ENCODE measurements around the gene CLDN34.

The CLDN34 gene

GRCh38 chrX:9983441-9983840, 16.3 kb downstream of the CLDN34 start:
- FAIRE-seq: no peak

GRCh38 chrX:9983846-9984245, 16.7 kb downstream of the CLDN34 start:
- no peak for FAIRE-seq

- FAIRE-seq: peak; percentile 82
Observed at GRCh38 chrX:9988762-9989161, 21.6 kb downstream of the CLDN34 start.

GRCh38 chrX:9992061-9992460, 24.9 kb downstream of the CLDN34 start:
- no peak for FAIRE-seq

DNA sequence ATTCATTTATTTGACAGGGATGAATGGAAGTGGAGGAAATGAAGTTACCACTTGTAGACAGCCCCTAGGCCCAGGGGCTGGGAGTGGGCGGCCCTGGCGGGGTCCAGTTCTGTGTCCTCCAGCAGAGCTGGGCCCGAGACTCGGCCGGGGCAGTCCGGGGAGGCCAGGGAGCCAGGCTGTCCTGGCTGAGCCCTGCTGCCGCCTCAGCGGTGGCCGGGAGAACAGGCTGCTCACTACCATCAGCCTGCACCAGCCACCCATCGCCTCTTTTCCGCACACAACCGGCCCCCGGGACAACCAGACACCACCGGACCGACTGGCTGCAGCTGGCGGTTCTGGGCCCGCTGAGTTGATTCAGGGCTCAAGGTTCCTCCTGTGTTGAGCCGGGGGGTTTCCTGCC, 25.6 kb downstream of the CLDN34 start:
- no peak for FAIRE-seq

- peak; percentile 27 for FAIRE-seq
Observed at GRCh38 chrX:9995855-9996339, 28.7 kb downstream of the CLDN34 start.

- FAIRE-seq: no peak
Observed at GRCh38 chrX:9997041-9997440, 29.9 kb downstream of the CLDN34 start.

DNA sequence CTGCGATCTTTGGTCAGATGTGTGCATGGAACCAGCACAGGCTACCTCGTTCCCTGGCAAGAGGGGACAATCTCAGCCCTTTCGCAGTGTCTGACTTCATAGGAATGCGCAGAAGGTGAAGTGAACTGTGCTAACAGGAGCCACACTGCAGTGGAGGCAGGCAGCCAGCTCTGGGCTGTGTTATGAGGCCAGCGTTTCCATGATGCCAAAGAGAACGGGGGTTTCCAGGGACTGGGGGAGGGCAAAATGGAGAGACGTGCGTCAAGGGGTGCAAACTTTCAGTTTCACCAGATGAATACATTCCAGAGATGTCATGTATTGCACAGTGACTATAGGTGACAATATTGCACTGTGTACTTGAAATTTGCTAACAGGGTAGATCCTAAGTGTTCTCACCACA, 30.4 kb downstream of the CLDN34 start:
- FAIRE-seq: no peak

GRCh38 chrX:10001496-10001895, 34.3 kb downstream of the CLDN34 start:
- FAIRE-seq: no peak

DNA sequence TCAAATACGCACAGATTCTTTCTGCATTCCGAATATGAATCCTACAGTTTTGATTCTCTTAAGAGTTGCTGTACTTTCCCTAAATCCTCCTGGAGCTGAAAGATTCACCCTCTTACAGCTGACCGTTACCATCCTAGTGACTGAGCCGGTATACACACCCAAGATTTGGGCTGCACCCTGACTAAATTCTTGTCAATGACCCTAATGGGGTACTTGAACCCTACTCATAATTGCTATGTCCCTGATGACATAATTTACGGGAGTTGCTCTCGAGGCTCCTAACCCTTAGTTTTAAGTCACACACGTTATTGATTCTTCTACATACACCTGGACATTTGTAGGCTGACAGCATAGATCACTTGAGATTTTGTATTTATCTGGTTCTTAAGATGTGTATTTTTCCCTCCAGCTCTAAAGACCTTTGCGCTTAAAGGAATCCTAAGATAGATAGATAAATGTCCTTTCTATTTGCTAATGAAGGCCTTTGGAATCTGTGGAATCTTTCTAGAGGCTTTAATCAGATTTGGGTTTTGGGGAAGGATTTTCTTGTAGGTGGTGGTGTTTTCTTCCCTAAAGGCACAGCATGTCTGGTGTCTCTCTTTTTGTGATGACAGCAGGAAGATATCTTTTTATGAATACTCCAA, 37.8 kb downstream of the CLDN34 start:
- no peak for FAIRE-seq

GRCh38 chrX:10006086-10006485, 38.9 kb downstream of the CLDN34 start:
- FAIRE-seq: no peak

- no peak for FAIRE-seq
Observed at GRCh38 chrX:10006770-10007169, 39.6 kb downstream of the CLDN34 start.

- FAIRE-seq: no peak
Observed at GRCh38 chrX:10007621-10008020, 40.5 kb downstream of the CLDN34 start.

DNA sequence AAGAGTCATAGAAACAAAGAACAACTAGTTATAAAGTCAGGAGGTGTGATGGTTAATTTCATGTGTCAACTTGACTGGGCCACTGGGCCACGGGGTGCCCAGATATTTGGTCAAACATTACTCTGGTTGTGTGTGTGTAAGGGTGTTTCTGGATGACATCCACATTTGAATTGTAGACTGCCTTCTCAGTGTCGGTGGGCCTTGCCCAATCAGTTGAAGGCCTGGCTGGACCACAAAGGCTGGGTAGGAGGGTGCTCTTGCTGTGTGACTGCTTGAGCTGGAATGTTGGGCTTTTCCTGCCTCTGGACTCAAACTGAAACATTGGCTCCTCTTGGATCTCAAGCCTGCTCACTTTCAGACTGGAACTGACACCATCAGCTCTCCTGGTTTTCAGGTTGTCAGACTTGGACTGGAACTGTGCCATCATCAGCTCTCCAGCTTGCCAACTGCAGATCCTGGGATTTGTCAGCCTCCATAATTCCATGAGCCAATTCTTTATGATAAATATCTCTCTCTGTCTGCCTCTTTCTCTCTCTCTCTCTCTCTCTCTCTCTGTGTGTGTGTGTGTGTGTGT, 41.4 kb downstream of the CLDN34 start:
- no peak for FAIRE-seq

DNA sequence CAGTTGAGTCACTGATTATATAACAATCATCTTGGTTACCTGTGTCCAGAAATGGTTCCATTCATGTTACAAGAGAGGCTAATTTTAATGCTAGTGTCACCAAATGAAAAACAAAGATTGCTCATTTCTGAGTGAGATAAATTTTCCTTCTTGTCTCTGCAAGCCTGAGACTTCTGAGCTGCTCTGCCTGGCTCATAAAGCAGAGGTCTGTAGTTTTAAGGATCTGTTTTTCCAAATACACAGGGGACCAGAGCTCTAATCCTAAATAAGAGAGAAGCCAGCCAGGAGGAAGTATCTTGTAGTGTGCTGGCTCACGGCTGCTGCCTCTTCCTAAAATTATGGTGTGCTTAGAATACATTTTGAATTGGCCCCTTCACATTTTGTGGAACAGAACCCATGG, 42.6 kb downstream of the CLDN34 start:
- no peak for FAIRE-seq

DNA sequence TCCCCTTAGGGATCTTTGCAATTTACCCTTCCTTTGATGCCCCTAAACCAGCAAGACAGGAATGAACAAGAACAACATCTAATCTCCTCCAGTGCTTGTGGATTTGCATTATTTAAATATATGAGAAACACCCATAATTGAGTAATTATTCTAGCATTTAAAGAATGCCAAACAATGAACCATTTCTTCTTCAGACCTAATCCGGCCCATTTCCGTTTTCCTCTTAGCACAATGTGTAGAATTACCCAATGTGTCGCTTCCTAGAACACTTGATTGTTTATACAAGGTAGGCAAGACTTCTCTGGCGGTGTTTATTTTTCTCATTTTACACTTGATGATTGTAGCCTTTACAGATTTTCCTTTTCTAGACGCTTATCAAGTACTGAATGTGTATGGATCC, 43.5 kb downstream of the CLDN34 start:
- FAIRE-seq: peak; percentile 84

DNA sequence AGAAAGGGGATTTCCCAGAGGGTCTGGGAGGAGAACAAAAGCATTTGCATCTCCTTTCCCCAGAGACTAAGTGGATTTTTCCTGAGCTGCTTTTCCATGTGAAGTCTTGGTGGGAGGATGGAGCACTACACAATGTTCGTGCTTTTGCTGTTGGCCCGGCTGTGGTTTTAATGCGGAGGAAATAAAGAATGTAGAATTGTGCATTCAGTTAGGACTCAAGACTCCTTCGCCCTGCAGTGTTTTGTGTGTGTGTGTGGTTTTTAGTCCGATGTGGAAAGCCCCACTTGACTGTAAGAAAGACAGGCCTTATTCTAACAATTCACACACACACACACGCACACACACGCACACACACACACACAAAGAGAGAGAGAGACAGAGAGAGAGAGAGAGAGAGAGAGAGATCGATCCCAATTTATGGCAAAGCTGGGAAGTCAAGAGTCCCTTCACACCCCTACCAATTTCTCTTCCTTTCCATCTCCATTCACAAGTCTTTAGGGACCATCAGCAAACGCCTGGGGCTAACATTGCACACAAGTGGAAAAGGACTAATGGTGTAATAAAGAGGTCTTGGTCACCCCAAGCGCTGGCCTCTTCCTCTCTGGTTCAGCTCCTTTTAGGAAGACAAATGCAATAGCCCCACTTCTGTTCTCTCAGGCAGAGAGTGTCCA, 44.2 kb downstream of the CLDN34 start:
- peak; percentile 60 for FAIRE-seq

- no peak for FAIRE-seq
Observed at GRCh38 chrX:10011991-10012390, 44.8 kb downstream of the CLDN34 start.

- FAIRE-seq: no peak
Observed at GRCh38 chrX:10014462-10015354, 47.5 kb downstream of the CLDN34 start.

DNA sequence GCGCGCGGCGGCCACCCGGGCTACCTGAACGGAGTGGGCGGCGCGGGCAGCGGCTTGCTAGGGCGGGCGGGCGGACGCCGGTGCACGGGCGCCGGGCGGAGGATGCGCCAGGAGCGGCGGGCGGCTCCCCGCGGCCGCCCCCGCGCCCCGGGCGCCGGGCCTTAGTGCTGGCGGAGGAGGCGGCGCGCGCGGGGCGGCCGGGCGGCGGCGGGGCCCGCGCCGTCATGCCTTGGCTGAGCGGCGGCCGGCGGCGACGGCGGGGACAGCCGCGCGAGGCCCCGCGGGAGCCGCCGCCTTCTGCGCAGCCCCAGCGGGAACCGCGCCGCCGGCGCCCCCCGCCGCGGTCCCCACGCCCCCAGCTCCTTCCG, 48.2 kb downstream of the CLDN34 start:
- no peak for FAIRE-seq

DNA sequence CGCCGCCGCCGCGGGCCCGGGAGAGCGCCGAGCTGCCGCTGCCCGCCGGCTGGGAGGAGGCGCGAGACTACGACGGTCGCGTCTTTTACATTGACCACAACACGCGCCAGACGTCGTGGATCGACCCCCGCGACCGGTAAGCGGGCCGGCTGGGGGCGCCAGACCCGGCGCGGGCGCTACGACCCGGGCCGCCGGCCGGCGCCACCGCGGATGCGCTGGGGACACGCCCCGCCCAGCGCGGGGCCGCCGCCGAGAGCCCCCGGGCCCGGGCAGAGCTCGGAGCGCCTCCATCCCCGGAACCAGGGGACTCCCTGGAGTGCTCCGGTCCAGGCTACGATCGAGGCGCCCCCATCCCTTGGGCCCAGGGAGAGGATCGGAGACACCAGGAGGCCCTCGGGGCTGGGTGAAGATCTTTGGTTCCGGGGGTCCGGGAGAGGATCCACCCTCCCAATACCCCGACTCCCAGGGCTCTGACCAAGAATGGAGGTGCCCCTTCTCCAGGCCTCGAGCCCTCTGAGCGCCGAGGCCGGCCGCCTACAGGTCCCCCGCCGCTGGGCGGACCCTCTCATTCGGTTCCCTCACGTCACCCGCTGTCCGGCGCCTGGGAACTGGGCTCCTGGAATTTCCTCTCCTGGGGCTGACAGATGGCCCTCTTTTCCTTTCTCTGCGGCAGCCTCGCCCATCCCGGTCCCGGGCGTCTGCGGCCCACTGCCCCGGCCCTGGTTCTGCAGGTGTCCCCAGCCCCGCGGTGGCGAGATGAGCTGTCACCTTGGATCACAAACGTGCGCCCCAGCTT, 48.8 kb downstream of the CLDN34 start:
- FAIRE-seq: no peak

DNA sequence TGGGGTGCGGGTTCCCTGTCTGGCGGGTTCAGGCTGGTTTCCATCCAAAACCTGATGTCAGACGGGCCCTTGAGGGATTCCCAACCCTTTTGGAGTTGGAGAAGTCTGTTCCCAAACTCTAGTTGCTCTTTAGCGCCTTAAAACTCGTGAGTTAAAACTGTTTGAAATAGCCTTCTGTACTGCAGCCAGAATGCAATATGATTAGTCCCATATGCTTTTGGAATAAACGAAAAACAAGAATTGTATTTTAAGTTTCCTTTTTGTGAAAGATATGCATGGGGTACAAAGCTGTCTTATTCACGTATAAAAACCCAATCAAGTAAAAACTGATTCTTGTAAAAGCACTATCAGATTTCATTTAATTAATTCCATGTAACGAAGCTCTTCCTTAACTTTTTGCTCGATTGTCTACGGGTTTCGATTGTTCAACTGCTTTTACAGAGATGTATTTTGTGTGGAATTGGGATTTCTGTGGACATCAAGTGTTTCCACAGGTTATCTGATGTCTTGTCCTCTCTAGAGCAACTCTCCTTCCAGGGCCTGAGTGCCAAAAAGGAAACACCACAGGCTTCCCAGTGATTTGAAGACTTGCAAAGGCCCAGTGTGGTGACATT, 49.5 kb downstream of the CLDN34 start:
- FAIRE-seq: no peak

All from islet of Langerhans (tissue), 1 donor.